ENCODE data around the gene ZFAND3. TPM values are rescaled to one million over a fixed set of nuclear protein-coding genes. Genes with fewer than 3 reads are reported as not detected.

ZFAND3 gene
- total RNA-seq, 1 donor from 2014 or later: 43.7 TPM

GRCh38 chr6:38149531-38149930 is 330.0 kb downstream of the ZFAND3 start:
- intact Hi-C loops (cut with micrococcal nuclease): no loop called here

- intact Hi-C loops (cut with micrococcal nuclease): no loop called here
Observed at GRCh38 chr6:38150021-38150420, 330.5 kb downstream of the ZFAND3 start.

GRCh38 chr6:38150681-38151296 is 331.3 kb downstream of the ZFAND3 start:
- intact Hi-C loops (cut with micrococcal nuclease): no loop called here

GRCh38 chr6:38151580-38152500 is 332.3 kb downstream of the ZFAND3 start:
- intact Hi-C loops (cut with micrococcal nuclease): no loop called here

GRCh38 chr6:38152620-38153019 is 333.1 kb downstream of the ZFAND3 start:
- intact Hi-C loops (cut with micrococcal nuclease): no loop called here

- intact Hi-C loops (cut with micrococcal nuclease): no loop called here
Observed at GRCh38 chr6:38153076-38153797, 333.7 kb downstream of the ZFAND3 start.

GRCh38 chr6:38153798-38154345 is 334.3 kb downstream of the ZFAND3 start:
- intact Hi-C loops (cut with micrococcal nuclease): no loop called here

- intact Hi-C loops (cut with micrococcal nuclease): no loop called here
Observed at GRCh38 chr6:38154731-38155130, 335.2 kb downstream of the ZFAND3 start.

- intact Hi-C loops (cut with micrococcal nuclease): no loop called here
Observed at GRCh38 chr6:38155144-38155543, 335.6 kb downstream of the ZFAND3 start.

- intact Hi-C loops (cut with micrococcal nuclease): no loop called here
Observed at GRCh38 chr6:38155621-38156204, 336.2 kb downstream of the ZFAND3 start.

- intact Hi-C loops (cut with micrococcal nuclease): no loop called here
Observed at GRCh38 chr6:38156818-38157565, 337.5 kb downstream of the ZFAND3 start.

- intact Hi-C loops (cut with micrococcal nuclease): no loop called here
Observed at GRCh38 chr6:38157905-38158304, 338.4 kb downstream of the ZFAND3 start.

- intact Hi-C loops (cut with micrococcal nuclease): no loop called here
Observed at GRCh38 chr6:38158762-38159350, 339.3 kb downstream of the ZFAND3 start.

- intact Hi-C loops (cut with micrococcal nuclease): no loop called here
Observed at GRCh38 chr6:38159596-38159995, 340.1 kb downstream of the ZFAND3 start.

GRCh38 chr6:38160831-38161230 is 341.3 kb downstream of the ZFAND3 start:
- intact Hi-C loops (cut with micrococcal nuclease): no loop called here

GRCh38 chr6:38161331-38161730 is 341.8 kb downstream of the ZFAND3 start:
- intact Hi-C loops (cut with micrococcal nuclease): no loop called here

- intact Hi-C loops (cut with micrococcal nuclease): no loop called here
Observed at GRCh38 chr6:38161754-38162492, 342.4 kb downstream of the ZFAND3 start.

GRCh38 chr6:38162493-38163185 is 343.1 kb downstream of the ZFAND3 start:
- intact Hi-C loops (cut with micrococcal nuclease): no loop called here
